H9 (cell line): ENCODE results near the gene GABBR2. TPM values are rescaled to one million over a fixed set of nuclear protein-coding genes. Genes with fewer than 3 reads are reported as not detected.

Experiments
- DNase-seq: peaks from one replicate; pipeline ENCODE4 v3.0.0-alpha.2; 2017
- H2AFZ ChIP-seq: one replicate; pipeline ENCODE4 v1.6.1; 2013; ENCODE audit warnings: mild to moderate bottlenecking, low read length, control low read depth, moderate library complexity
- H2AK5ac ChIP-seq: 2 replicates; pipeline ENCODE4 v1.6.1; 2013; ENCODE audit warnings: low read length, control low read depth, mixed read lengths; ENCODE audit not compliant: insufficient read length
- H2BK120ac ChIP-seq: one replicate; pipeline ENCODE4 v1.6.1; 2013; ENCODE audit warnings: low read depth, mild to moderate bottlenecking, low read length, control low read depth, inconsistent platforms; ENCODE audit not compliant: poor library complexity, severe bottlenecking
- H2BK12ac ChIP-seq: 2 replicates; pipeline ENCODE4 v1.6.1; 2013; ENCODE audit warnings: low read length, control low read depth, mixed read lengths, low read depth; ENCODE audit not compliant: insufficient read length
- H2BK15ac ChIP-seq: 2 replicates; pipeline ENCODE4 v1.6.1; 2013; ENCODE audit warnings: low read depth, low read length, control low read depth
- H2BK20ac ChIP-seq: one replicate; pipeline ENCODE4 v1.6.1; 2013; ENCODE audit warnings: low read depth, mild to moderate bottlenecking, low read length, control low read depth, inconsistent platforms; ENCODE audit not compliant: poor library complexity, severe bottlenecking
- H2BK5ac ChIP-seq: 2 replicates; pipeline ENCODE4 v1.6.1; 2013; ENCODE audit warnings: low read length, control low read depth, mixed read lengths; ENCODE audit not compliant: insufficient read length
- H3K14ac ChIP-seq: 2 replicates; pipeline ENCODE4 v1.6.1; 2013; ENCODE audit warnings: low read length, control low read depth; ENCODE audit not compliant: insufficient read depth
- H3K18ac ChIP-seq: 2 replicates; pipeline ENCODE4 v1.6.1; 2013; ENCODE audit warnings: low read depth, mild to moderate bottlenecking, mixed read lengths, low read length, control low read depth; ENCODE audit not compliant: insufficient read length
- H3K23ac ChIP-seq: 2 replicates; pipeline ENCODE4 v1.6.1; 2013; ENCODE audit warnings: low read length, control low read depth, mixed read lengths, low read depth; ENCODE audit not compliant: insufficient read length
- H3K23me2 ChIP-seq: 2 replicates; pipeline ENCODE4 v1.6.1; 2013; ENCODE audit warnings: low read depth, mild to moderate bottlenecking, mixed read lengths, low read length, control low read depth; ENCODE audit not compliant: insufficient read length, poor library complexity, severe bottlenecking
- H3K27ac ChIP-seq: 2 replicates; pipeline ENCODE4 v1.5.1; 2013; ENCODE audit warnings: low read length, control low read depth, mixed read lengths, low read depth; ENCODE audit not compliant: insufficient read length
- H3K27me3 ChIP-seq: 2 replicates; pipeline ENCODE4 v1.6.1; 2013; ENCODE audit warnings: low read length, control low read depth, inconsistent platforms; ENCODE audit not compliant: insufficient read depth
- H3K4ac ChIP-seq: 2 replicates; pipeline ENCODE4 v1.6.1; 2013; ENCODE audit warnings: low read depth, mild to moderate bottlenecking, control low read depth, inconsistent platforms, low read length, moderate library complexity
- H3K4me1 ChIP-seq: 2 replicates; pipeline ENCODE4 v1.6.1; 2013; ENCODE audit warnings: low read length, control low read depth, inconsistent platforms; ENCODE audit not compliant: insufficient read depth
- H3K4me2 ChIP-seq: 2 replicates; pipeline ENCODE4 v1.6.1; 2013; ENCODE audit warnings: low read length, control low read depth, mixed read lengths; ENCODE audit not compliant: insufficient read length, insufficient read depth
- H3K56ac ChIP-seq: 2 replicates; pipeline ENCODE4 v1.6.1; 2013; ENCODE audit warnings: low read depth, mild to moderate bottlenecking, mixed read lengths, low read length, control low read depth; ENCODE audit not compliant: insufficient read length
- H3K79me1 ChIP-seq: 2 replicates; pipeline ENCODE4 v1.6.1; 2013; ENCODE audit warnings: low read depth, mild to moderate bottlenecking, moderate library complexity, low read length, control low read depth, inconsistent platforms; ENCODE audit not compliant: insufficient read depth, poor library complexity, severe bottlenecking
- H3K79me2 ChIP-seq: 2 replicates; pipeline ENCODE4 v1.6.1; 2013; ENCODE audit warnings: low read length, control low read depth, inconsistent platforms; ENCODE audit not compliant: insufficient read depth
- H3K9ac ChIP-seq: 2 replicates; pipeline ENCODE4 v1.6.1; 2013; ENCODE audit warnings: low read length, control low read depth, mixed read lengths; ENCODE audit not compliant: insufficient read length; ENCODE audit errors: extremely low read depth
- H3K9me3 ChIP-seq: one replicate; pipeline ENCODE4 v1.6.1; 2013; ENCODE audit warnings: low read depth, low read length, inconsistent platforms; ENCODE audit not compliant: control insufficient read depth
- H3T11ph ChIP-seq: one replicate; pipeline ENCODE4 v1.6.1; 2013; ENCODE audit warnings: mild to moderate bottlenecking, low read length, control low read depth, inconsistent platforms
- H4K20me1 ChIP-seq: one replicate; pipeline ENCODE4 v1.6.1; 2013; ENCODE audit not compliant: control insufficient read depth, insufficient read length, insufficient read depth
- H4K5ac ChIP-seq: 2 replicates; pipeline ENCODE4 v1.6.1; 2013; ENCODE audit warnings: low read depth, mild to moderate bottlenecking, mixed read lengths, low read length, control low read depth; ENCODE audit not compliant: insufficient read length
- H4K8ac ChIP-seq: replicated peaks from 2 replicates; pipeline ENCODE4 v1.6.1; 2013; ENCODE audit warnings: low read length, control low read depth, mixed read lengths, low read depth; ENCODE audit not compliant: insufficient read length
- H4K91ac ChIP-seq: 2 replicates; pipeline ENCODE4 v1.6.1; 2013; ENCODE audit warnings: low read depth, mild to moderate bottlenecking, moderate library complexity, mixed read lengths, low read length, control low read depth; ENCODE audit not compliant: insufficient read length
- H3K27ac Mint-ChIP-seq, 3 experiments: 2 replicates in 2 of 3; 3 replicates in 1 of 3; pipeline ENCODE4 v1.8.0; 2020 to 2021; ENCODE audit warnings: mixed read lengths in 3 of 3, mild to moderate bottlenecking in 1 of 3, moderate library complexity in 1 of 3
- H3K27me3 Mint-ChIP-seq: 2 replicates; pipeline ENCODE4 v1.8.0; 2021; ENCODE audit warnings: low read depth, mild to moderate bottlenecking, moderate library complexity, mixed read lengths
- H3K36me3 Mint-ChIP-seq, 3 experiments: 2 replicates in 2 of 3; 3 replicates in 1 of 3; pipeline ENCODE4 v1.8.0; 2020 to 2021; ENCODE audit warnings: low read depth in 3 of 3, mixed read lengths in 3 of 3; ENCODE audit not compliant: insufficient read depth in 1 of 3
- H3K4me1 Mint-ChIP-seq, 2 experiments: 2 replicates each; pipeline ENCODE4 v1.8.0; 2020; ENCODE audit warnings: mixed read lengths in 2 of 2
- H3K4me3 Mint-ChIP-seq, 2 experiments: 2 replicates in 1 of 2; 3 replicates in 1 of 2; pipeline ENCODE4 v1.8.0; 2020 to 2021; ENCODE audit warnings: mild to moderate bottlenecking in 2 of 2, mixed read lengths in 2 of 2, moderate library complexity in 1 of 2
- H3K9me3 Mint-ChIP-seq, 2 experiments: 2 replicates in 1 of 2; 3 replicates in 1 of 2; pipeline ENCODE4 v1.8.0; 2020; ENCODE audit warnings: mild to moderate bottlenecking in 2 of 2, mixed read lengths in 2 of 2, moderate library complexity in 1 of 2
- CTCF ChIP-seq: fragments of 200-600 bp; sonication (generic); conservative IDR thresholded peaks from 3 replicates; pipeline ENCODE4 v1.8.0; 2021; ENCODE audit warnings: antibody characterized with exemption, mild to moderate bottlenecking
- WGBS: extraction: QIAGEN DNeasy Blood & Tissue Kit; methylation state at CpG from one replicate; pipeline ENCODE4 v1.1.7; 2013; ENCODE audit warnings: missing lambda C conversion rate, low lambda C conversion rate, mixed read lengths; ENCODE audit not compliant: insufficient read length; ENCODE audit errors: extremely low coverage; 5-methylcytosine and 5-hydroxymethylcytosine counted together
- total RNA-seq: library from RNA; stranded (reverse); gene quantifications from 2 replicates; pipeline ENCODE4 v1.2.1, GENCODE V29; 2021

The GABBR2 gene
- total RNA-seq, 1 experiment from 2014 or later, result 0.66 TPM

GRCh38 chr9:98751210-98751609, 42.5 kb upstream of the GABBR2 start:
- H3K56ac ChIP-seq, result no peak overlapping the region
- peaks cover 26 to 68% (median 57%) of the 10 kb centered on the region in 3 experiments for H3K36me3 Mint-ChIP-seq

More at GRCh38 chr9:98751210-98751609, 42.5 kb upstream of the GABBR2 start:
- no peak overlapping the region for H3K14ac ChIP-seq
- no peak overlapping the region for H4K5ac ChIP-seq
- no peak overlapping the region for H3K9ac ChIP-seq
- H2BK5ac ChIP-seq, result no peak overlapping the region
- no CpG with 5 or more reads among the region's 2 CpGs for WGBS
- H2BK12ac ChIP-seq, result no peak overlapping the region
- H2BK120ac ChIP-seq, result no peak overlapping the region
- no peak overlapping the region for H3K27ac ChIP-seq
- no peak overlapping the region for H3K23ac ChIP-seq
- no peak overlapping the region for H3K4ac ChIP-seq
- no peak overlapping the region for H3K18ac ChIP-seq
- no peaks in the 10 kb centered on the region for H3K79me2 ChIP-seq
- H2AK5ac ChIP-seq, result no peak overlapping the region
- no peaks in the 10 kb centered on the region for H3K4me1 ChIP-seq
- TF ChIP-seq CTCF, result no peak
- no peak overlapping the region for H2BK20ac ChIP-seq
- H4K20me1 ChIP-seq, result no peaks in the 10 kb centered on the region
- H3T11ph ChIP-seq, result no peak overlapping the region
- no peak overlapping the region for H2BK15ac ChIP-seq
- no peak overlapping the region for H4K8ac ChIP-seq
- Mint-ChIP-seq H3K4me3 (no peak overlapping the region), H3K27me3 (no peaks in the 10 kb centered on the region; the same call in 1 of the 2 replicates), H3K4me1 (no peaks in the 10 kb centered on the region), H3K27ac (0 out of 7 replicates have a peak overlapping the region, but pooled peaks of 1 of the 3 experiments have one; percentile 63), H3K9me3 (no peaks in the 10 kb centered on the region)
- no peaks in the 10 kb centered on the region for H3K23me2 ChIP-seq
- no peak for DNase-seq
- H3K4me2 ChIP-seq, result no peak overlapping the region
- H3K9me3 ChIP-seq, result no peaks in the 10 kb centered on the region
- H3K79me1 ChIP-seq, result no peaks in the 10 kb centered on the region
- no peak overlapping the region for H2AFZ ChIP-seq
- no peaks in the 10 kb centered on the region for H3K27me3 ChIP-seq
- H4K91ac ChIP-seq, result no peak overlapping the region
